ENCODE data around the gene FLT4.

DNA sequence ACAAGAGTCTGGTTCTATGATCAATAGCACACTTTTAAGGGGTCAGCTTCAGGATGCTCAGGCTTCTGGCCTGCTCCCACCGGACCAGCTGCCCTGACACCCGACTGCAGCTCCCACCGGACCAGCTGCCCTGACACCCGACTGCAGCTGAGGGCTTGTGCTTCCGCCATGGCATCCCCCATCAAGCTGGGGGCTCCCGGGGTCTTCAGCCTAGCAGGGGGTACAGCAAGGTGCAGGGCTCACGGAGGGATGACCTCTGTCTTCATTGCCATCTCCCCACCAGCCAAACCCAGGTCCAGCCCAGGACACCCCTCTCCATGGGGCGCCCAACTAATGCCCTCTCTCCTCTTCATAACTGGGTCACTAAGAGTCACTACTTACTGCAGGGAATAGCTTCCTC, 1.9 kb downstream of the FLT4 start:
- no peak for TF ChIP-seq EP300 (conservative IDR thresholded peaks at IDR 0.05; ENCODE audit: poor library complexity, severe bottlenecking)
- TF ChIP-seq, protein P1, sequence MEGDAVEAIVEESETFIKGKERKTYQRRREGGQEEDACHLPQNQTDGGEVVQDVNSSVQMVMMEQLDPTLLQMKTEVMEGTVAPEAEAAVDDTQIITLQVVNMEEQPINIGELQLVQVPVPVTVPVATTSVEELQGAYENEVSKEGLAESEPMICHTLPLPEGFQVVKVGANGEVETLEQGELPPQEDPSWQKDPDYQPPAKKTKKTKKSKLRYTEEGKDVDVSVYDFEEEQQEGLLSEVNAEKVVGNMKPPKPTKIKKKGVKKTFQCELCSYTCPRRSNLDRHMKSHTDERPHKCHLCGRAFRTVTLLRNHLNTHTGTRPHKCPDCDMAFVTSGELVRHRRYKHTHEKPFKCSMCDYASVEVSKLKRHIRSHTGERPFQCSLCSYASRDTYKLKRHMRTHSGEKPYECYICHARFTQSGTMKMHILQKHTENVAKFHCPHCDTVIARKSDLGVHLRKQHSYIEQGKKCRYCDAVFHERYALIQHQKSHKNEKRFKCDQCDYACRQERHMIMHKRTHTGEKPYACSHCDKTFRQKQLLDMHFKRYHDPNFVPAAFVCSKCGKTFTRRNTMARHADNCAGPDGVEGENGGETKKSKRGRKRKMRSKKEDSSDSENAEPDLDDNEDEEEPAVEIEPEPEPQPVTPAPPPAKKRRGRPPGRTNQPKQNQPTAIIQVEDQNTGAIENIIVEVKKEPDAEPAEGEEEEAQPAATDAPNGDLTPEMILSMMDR (IDR thresholded peaks at IDR 0.05; ENCODE audit: poor library complexity, severe bottlenecking), result no peak
- TF ChIP-seq TAF1 (IDR thresholded peaks at IDR 0.05; ENCODE audit: low read depth), result no peak
- TF ChIP-seq EZH2 (IDR thresholded peaks at IDR 0.05; ENCODE audit: borderline replicate concordance, insufficient read depth, low read length, poor library complexity, severe bottlenecking), result no peak
- TF ChIP-seq, protein P2, sequence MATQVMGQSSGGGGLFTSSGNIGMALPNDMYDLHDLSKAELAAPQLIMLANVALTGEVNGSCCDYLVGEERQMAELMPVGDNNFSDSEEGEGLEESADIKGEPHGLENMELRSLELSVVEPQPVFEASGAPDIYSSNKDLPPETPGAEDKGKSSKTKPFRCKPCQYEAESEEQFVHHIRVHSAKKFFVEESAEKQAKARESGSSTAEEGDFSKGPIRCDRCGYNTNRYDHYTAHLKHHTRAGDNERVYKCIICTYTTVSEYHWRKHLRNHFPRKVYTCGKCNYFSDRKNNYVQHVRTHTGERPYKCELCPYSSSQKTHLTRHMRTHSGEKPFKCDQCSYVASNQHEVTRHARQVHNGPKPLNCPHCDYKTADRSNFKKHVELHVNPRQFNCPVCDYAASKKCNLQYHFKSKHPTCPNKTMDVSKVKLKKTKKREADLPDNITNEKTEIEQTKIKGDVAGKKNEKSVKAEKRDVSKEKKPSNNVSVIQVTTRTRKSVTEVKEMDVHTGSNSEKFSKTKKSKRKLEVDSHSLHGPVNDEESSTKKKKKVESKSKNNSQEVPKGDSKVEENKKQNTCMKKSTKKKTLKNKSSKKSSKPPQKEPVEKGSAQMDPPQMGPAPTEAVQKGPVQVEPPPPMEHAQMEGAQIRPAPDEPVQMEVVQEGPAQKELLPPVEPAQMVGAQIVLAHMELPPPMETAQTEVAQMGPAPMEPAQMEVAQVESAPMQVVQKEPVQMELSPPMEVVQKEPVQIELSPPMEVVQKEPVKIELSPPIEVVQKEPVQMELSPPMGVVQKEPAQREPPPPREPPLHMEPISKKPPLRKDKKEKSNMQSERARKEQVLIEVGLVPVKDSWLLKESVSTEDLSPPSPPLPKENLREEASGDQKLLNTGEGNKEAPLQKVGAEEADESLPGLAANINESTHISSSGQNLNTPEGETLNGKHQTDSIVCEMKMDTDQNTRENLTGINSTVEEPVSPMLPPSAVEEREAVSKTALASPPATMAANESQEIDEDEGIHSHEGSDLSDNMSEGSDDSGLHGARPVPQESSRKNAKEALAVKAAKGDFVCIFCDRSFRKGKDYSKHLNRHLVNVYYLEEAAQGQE (IDR thresholded peaks at IDR 0.05; ENCODE audit: borderline replicate concordance), result no peak
- TF ChIP-seq MXI1 (conservative IDR thresholded peaks at IDR 0.05; ENCODE audit: poor library complexity, severe bottlenecking), result no peak
- no peak for TF ChIP-seq RAD21 (conservative IDR thresholded peaks at IDR 0.05)
